Hematopoietic multipotent progenitor cell treated with erythropoietin and hydrocortisone succinate and interleukin-3 and kit ligand, for 6 days (in vitro differentiated cells): ENCODE results near the gene SRCIN1.
A peak's percentile ranks its signal among the peaks of the same experiment; 100 is the strongest.
"Not testable (repeated sequence)": the region's sequence is repeated elsewhere in the genome, so short reads cannot be mapped to it uniquely, and the experiment has no call there.

ENCODE experiments used
- DNase-seq: peaks from one replicate; pipeline ENCODE4 v3.0.0-alpha.2; 2015

Gene SRCIN1

GRCh38 chr17:38538906-38539305, 66.8 kb downstream of the SRCIN1 start:
- DNase-seq, result no peak

GRCh38 chr17:38536661-38537060, 69.1 kb downstream of the SRCIN1 start:
- DNase-seq, result no peak

GRCh38 chr17:38535886-38536285, 69.9 kb downstream of the SRCIN1 start:
- DNase-seq, result no peak

GRCh38 chr17:38534498-38534885, 71.3 kb downstream of the SRCIN1 start:
- DNase-seq, result no peak

GRCh38 chr17:38533866-38534497, 71.8 kb downstream of the SRCIN1 start:
- no peak for DNase-seq

GRCh38 chr17:38533241-38533640, 72.5 kb downstream of the SRCIN1 start:
- DNase-seq, result no peak

- no peak for DNase-seq
These were observed 73.3 kb downstream of the SRCIN1 start for GRCh38 chr17:38532451-38532850.

- DNase-seq, result not testable (repeated sequence)
These were observed 74.0 kb downstream of the SRCIN1 start for GRCh38 chr17:38531761-38532160.

- not testable (repeated sequence) for DNase-seq
These were observed 74.9 kb downstream of the SRCIN1 start for GRCh38 chr17:38530856-38531255.

GRCh38 chr17:38528141-38528540, 77.6 kb downstream of the SRCIN1 start:
- DNase-seq, result not testable (repeated sequence)

- DNase-seq, result not testable (repeated sequence)
These were observed 79.2 kb downstream of the SRCIN1 start for GRCh38 chr17:38526526-38526925.

GRCh38 chr17:38512473-38513058, 93.2 kb downstream of the SRCIN1 start:
- no peak for DNase-seq

GRCh38 chr17:38511150-38512108, 94.3 kb downstream of the SRCIN1 start:
- peak; percentile 12 for DNase-seq

GRCh38 chr17:38510421-38511149, 95.2 kb downstream of the SRCIN1 start:
- peak; percentile 63 for DNase-seq

- DNase-seq, result peak; percentile 16
These were observed 95.9 kb downstream of the SRCIN1 start for GRCh38 chr17:38509772-38510420.

GRCh38 chr17:38508954-38509771, 96.6 kb downstream of the SRCIN1 start:
- peak; percentile 91 for DNase-seq

- DNase-seq, result no peak
These were observed 97.2 kb downstream of the SRCIN1 start for GRCh38 chr17:38508570-38508950.

GRCh38 chr17:38507921-38508569, 97.7 kb downstream of the SRCIN1 start:
- DNase-seq, result no peak

- DNase-seq, result no peak
These were observed 98.3 kb downstream of the SRCIN1 start for GRCh38 chr17:38507436-38507835.

GRCh38 chr17:38504216-38504615, 101.5 kb downstream of the SRCIN1 start:
- DNase-seq, result no peak
